GM12878 (cell line): ENCODE data around the gene MACROD2. TPM values are rescaled to one million over a fixed set of nuclear protein-coding genes. Genes with fewer than 3 reads are reported as not detected.
A peak's percentile ranks its signal among the peaks of the same experiment; 100 is the strongest.

Experiments used
- ATF7 ChIP-seq: fragments of 450-650 bp; IDR thresholded peaks from 2 replicates; pipeline ENCODE4 v1.6.1; 2016; ENCODE audit warnings: low read depth, mild to moderate bottlenecking
- BCL3 ChIP-seq: IDR thresholded peaks from 2 replicates; pipeline ENCODE4 v1.6.1; 2011; ENCODE audit warnings: borderline replicate concordance, low read depth, mild to moderate bottlenecking, moderate library complexity, low read length; ENCODE audit not compliant: insufficient read depth, poor library complexity, severe bottlenecking
- CEBPB ChIP-seq, 2 experiments: fragments of 150-350 bp in 1 of 2; IDR thresholded peaks; 2 replicates each; pipeline ENCODE4 v1.6.1; 2012 to 2014; ENCODE audit warnings: low read depth in 2 of 2, low read length in 2 of 2, borderline replicate concordance in 1 of 2, inconsistent platforms in 1 of 2
- CHD1 ChIP-seq: IDR thresholded peaks from 2 replicates; pipeline ENCODE4 v1.6.1; 2012; ENCODE audit warnings: low read depth, low read length, improper control_type of control experiment
- CREB1 ChIP-seq: IDR thresholded peaks from 2 replicates; pipeline ENCODE4 v1.6.1; 2012; ENCODE audit warnings: low read depth, mild to moderate bottlenecking, inconsistent platforms
- ETV6 ChIP-seq, 2 experiments: fragments of 450-650 bp in 1 of 2; IDR thresholded peaks in 1 of 2; conservative IDR thresholded peaks in 1 of 2; 2 replicates each; pipeline ENCODE4 v1.6.1; 2014; ENCODE audit warnings: antibody characterized with exemption in 1 of 2, borderline replicate concordance in 1 of 2, low read depth in 1 of 2, mild to moderate bottlenecking in 1 of 2, moderate library complexity in 1 of 2
- IKZF1 ChIP-seq: fragments of 450-650 bp; conservative IDR thresholded peaks from 2 replicates; pipeline ENCODE4 v1.6.1; 2017; ENCODE audit warnings: antibody characterized with exemption, mild to moderate bottlenecking
- IRF4 ChIP-seq: IDR thresholded peaks from 2 replicates; pipeline ENCODE4 v1.6.1; 2011; ENCODE audit warnings: low read depth, low read length
- JUNB ChIP-seq: IDR thresholded peaks from 2 replicates; pipeline ENCODE4 v1.6.1; 2016; ENCODE audit warnings: antibody characterized with exemption, mild to moderate bottlenecking
- MTA3 ChIP-seq: IDR thresholded peaks from 2 replicates; pipeline ENCODE4 v1.6.1; 2012; ENCODE audit warnings: low read length, inconsistent platforms, borderline replicate concordance
- MYB ChIP-seq: fragments of 150-350 bp; IDR thresholded peaks from 2 replicates; pipeline ENCODE4 v1.6.1; 2014; ENCODE audit warnings: mild to moderate bottlenecking, low read depth, low read length, borderline replicate concordance
- NRF1 ChIP-seq: conservative IDR thresholded peaks from 2 replicates; pipeline ENCODE4 v1.6.1; 2011; ENCODE audit warnings: mild to moderate bottlenecking, low read depth, low read length, improper control_type of control experiment
- PKNOX1 ChIP-seq: fragments of 450-650 bp; IDR thresholded peaks from 2 replicates; pipeline ENCODE4 v1.6.1; 2016; ENCODE audit warnings: mild to moderate bottlenecking
- PML ChIP-seq: IDR thresholded peaks from 2 replicates; pipeline ENCODE4 v1.6.1; 2012; ENCODE audit warnings: low read length, inconsistent platforms
- POLR2AphosphoS2 ChIP-seq: IDR thresholded peaks from 2 replicates; pipeline ENCODE4 v1.6.1; 2011; ENCODE audit warnings: low read depth, mild to moderate bottlenecking, low read length, improper control_type of control experiment, moderate library complexity
- RB1 ChIP-seq: fragments of 450-650 bp; formaldehyde crosslinking; IDR thresholded peaks from 2 replicates; pipeline ENCODE4 v1.6.1; 2017; ENCODE audit warnings: mild to moderate bottlenecking, borderline replicate concordance
- RBBP5 ChIP-seq: fragments of 200-600 bp; sonication (generic); conservative IDR thresholded peaks from 2 replicates; pipeline ENCODE4 v1.6.1; 2016
- SMARCA5 ChIP-seq: fragments of 450-650 bp; IDR thresholded peaks from 2 replicates; pipeline ENCODE4 v1.6.1; 2017; ENCODE audit warnings: mild to moderate bottlenecking
- TBL1XR1 ChIP-seq: IDR thresholded peaks from 2 replicates; pipeline ENCODE4 v1.6.1; 2012; ENCODE audit warnings: low read depth, low read length, improper control_type of control experiment
- TCF7 ChIP-seq: IDR thresholded peaks from 2 replicates; pipeline ENCODE4 v1.6.1; 2014; ENCODE audit warnings: antibody characterized with exemption, borderline replicate concordance
- ZNF217 ChIP-seq: fragments of 450-650 bp; IDR thresholded peaks from 2 replicates; pipeline ENCODE4 v1.6.1; 2017; ENCODE audit warnings: antibody characterized with exemption, mild to moderate bottlenecking
- polyA plus RNA-seq, 11 experiments: library from polyadenylated mRNA; depleted of rRNA in 4 of 11; unstranded in 6 of 11; stranded (reverse) in 5 of 11; fragments of >200 nt; fragmentation: Nextera tagmentation in 4 of 11; fragmentation: Illumina TruSeq in 1 of 11; extraction: Ambion mirVana in 4 of 11; extraction: Trizol in 1 of 11; gene quantifications; 1 replicate in 1 of 11; 2 replicates in 10 of 11; pipeline versions ENCODE4 v1.2.1 to v1.2.3, GENCODE V29; 2011 to 2016; ENCODE audit warnings: inconsistent platforms in 2 of 11, missing spikeins in 2 of 11, low read depth in 1 of 11
- total RNA-seq, 4 experiments: library from RNA; depleted of rRNA in 3 of 4; stranded (reverse); fragments of >200 nt in 3 of 4; fragmentation: Illumina TruSeq in 1 of 4; extraction: Trizol in 1 of 4; gene quantifications; 2 replicates each; pipeline versions ENCODE4 v1.2.1 to v1.2.3, GENCODE V29; 2013 to 2021
- TF ChIP-seq, protein P1 (sequence below): IDR thresholded peaks from 2 replicates; pipeline ENCODE4 v1.6.1; 2011; ENCODE audit warnings: mild to moderate bottlenecking, low read depth, low read length, moderate library complexity; ENCODE audit not compliant: insufficient replicate concordance
- TF ChIP-seq, protein P2 (sequence below): fragments of 150-350 bp; IDR thresholded peaks from 2 replicates; pipeline ENCODE4 v1.6.1; 2014; ENCODE audit warnings: mild to moderate bottlenecking, low read depth, low read length
- TF ChIP-seq, protein P3 (sequence below): fragments of 450-650 bp; conservative IDR thresholded peaks from 2 replicates; pipeline ENCODE4 v1.6.1; 2017; ENCODE audit warnings: mild to moderate bottlenecking, moderate library complexity

The MACROD2 gene
- total and polyA plus RNA-seq, 10 of the 15 experiments (the other 5 are each of a cell fraction or from before 2014, with no cell fraction given): 1.1 to 21.5 (median 2.2) TPM

- TF ChIP-seq CHD1 (no peak), PKNOX1 (no peak), TBL1XR1 (0 out of 2 replicates have a peak, but pooled peaks have one; percentile 19), RBBP5 (no peak), ETV6 (conservative IDR thresholded peaks at IDR 0.05 in 1 of 2, IDR thresholded peaks at IDR 0.05 in 1 of 2; ENCODE audit: borderline replicate concordance in 1 of 2, low read depth in 1 of 2) (no peak), MYB (no peak), RB1 (peak; percentile 35; the same call in 1 of the 2 replicates), IKZF1 (peak; percentile 86), IRF4 (0 out of 2 replicates have a peak, but pooled peaks have one; percentile 28), CREB1 (no peak), NRF1 (no peak), MTA3 (no peak), TCF7 (no peak), ZNF217 (peak; percentile 88; the same call in 1 of the 2 replicates), ATF7 (peak; percentile 62; the same call in 1 of the 2 replicates), PML (no peak), BCL3 (no peak), POLR2AphosphoS2 (no peak), SMARCA5 (no peak), CEBPB (IDR thresholded peaks at IDR 0.05; ENCODE audit: borderline replicate concordance in 1 of 2, low read depth in 2 of 2, low read length in 2 of 2) (no peak), JUNB (no peak)
- TF ChIP-seq, protein P1, sequence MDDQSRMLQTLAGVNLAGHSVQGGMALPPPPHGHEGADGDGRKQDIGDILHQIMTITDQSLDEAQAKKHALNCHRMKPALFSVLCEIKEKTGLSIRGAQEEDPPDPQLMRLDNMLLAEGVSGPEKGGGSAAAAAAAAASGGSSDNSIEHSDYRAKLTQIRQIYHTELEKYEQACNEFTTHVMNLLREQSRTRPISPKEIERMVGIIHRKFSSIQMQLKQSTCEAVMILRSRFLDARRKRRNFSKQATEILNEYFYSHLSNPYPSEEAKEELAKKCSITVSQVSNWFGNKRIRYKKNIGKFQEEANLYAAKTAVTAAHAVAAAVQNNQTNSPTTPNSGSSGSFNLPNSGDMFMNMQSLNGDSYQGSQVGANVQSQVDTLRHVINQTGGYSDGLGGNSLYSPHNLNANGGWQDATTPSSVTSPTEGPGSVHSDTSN: no peak
- TF ChIP-seq, protein P2, sequence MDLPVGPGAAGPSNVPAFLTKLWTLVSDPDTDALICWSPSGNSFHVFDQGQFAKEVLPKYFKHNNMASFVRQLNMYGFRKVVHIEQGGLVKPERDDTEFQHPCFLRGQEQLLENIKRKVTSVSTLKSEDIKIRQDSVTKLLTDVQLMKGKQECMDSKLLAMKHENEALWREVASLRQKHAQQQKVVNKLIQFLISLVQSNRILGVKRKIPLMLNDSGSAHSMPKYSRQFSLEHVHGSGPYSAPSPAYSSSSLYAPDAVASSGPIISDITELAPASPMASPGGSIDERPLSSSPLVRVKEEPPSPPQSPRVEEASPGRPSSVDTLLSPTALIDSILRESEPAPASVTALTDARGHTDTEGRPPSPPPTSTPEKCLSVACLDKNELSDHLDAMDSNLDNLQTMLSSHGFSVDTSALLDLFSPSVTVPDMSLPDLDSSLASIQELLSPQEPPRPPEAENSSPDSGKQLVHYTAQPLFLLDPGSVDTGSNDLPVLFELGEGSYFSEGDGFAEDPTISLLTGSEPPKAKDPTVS: no peak
- TF ChIP-seq, protein P3, sequence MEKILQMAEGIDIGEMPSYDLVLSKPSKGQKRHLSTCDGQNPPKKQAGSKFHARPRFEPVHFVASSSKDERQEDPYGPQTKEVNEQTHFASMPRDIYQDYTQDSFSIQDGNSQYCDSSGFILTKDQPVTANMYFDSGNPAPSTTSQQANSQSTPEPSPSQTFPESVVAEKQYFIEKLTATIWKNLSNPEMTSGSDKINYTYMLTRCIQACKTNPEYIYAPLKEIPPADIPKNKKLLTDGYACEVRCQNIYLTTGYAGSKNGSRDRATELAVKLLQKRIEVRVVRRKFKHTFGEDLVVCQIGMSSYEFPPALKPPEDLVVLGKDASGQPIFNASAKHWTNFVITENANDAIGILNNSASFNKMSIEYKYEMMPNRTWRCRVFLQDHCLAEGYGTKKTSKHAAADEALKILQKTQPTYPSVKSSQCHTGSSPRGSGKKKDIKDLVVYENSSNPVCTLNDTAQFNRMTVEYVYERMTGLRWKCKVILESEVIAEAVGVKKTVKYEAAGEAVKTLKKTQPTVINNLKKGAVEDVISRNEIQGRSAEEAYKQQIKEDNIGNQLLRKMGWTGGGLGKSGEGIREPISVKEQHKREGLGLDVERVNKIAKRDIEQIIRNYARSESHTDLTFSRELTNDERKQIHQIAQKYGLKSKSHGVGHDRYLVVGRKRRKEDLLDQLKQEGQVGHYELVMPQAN: no peak
These were observed 1927.9 kb downstream of the MACROD2 start (continued) for GRCh38 chr20:15923030-15923776.
